ENCODE measurements around the gene ZP2. TPM values are rescaled to one million over a fixed set of nuclear protein-coding genes. Genes with fewer than 3 reads are reported as not detected.

ZP2 gene
- total RNA-seq, 1 donor: not detected

DNA sequence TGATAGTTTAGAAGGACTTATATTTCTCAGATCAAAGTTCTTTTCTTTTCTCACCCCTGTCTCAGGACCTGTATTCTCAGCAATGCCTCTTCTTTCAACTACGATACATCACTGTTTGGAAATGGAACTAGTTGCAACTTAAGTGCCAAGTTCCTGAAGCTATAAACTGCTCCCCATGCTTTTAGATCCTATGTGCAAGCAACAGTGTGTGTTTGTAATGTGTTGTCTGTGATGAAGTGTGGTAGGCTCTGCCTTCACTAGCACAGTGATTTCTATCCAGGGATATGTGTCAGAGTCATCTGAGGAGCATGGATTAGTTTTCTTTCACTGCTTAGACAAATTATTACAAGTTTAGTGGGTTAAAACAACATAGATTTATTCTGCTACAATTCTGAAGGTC, 18.4 kb downstream of the ZP2 start:
- no peaks in the 10 kb centered on the region for H3K9me3 ChIP-seq (ENCODE audit: low read depth, low read length)
- TF ChIP-seq, protein P1, sequence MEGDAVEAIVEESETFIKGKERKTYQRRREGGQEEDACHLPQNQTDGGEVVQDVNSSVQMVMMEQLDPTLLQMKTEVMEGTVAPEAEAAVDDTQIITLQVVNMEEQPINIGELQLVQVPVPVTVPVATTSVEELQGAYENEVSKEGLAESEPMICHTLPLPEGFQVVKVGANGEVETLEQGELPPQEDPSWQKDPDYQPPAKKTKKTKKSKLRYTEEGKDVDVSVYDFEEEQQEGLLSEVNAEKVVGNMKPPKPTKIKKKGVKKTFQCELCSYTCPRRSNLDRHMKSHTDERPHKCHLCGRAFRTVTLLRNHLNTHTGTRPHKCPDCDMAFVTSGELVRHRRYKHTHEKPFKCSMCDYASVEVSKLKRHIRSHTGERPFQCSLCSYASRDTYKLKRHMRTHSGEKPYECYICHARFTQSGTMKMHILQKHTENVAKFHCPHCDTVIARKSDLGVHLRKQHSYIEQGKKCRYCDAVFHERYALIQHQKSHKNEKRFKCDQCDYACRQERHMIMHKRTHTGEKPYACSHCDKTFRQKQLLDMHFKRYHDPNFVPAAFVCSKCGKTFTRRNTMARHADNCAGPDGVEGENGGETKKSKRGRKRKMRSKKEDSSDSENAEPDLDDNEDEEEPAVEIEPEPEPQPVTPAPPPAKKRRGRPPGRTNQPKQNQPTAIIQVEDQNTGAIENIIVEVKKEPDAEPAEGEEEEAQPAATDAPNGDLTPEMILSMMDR (IDR thresholded peaks at IDR 0.05; ENCODE audit: extremely low read depth, low read depth, low read length): no peak

DNA sequence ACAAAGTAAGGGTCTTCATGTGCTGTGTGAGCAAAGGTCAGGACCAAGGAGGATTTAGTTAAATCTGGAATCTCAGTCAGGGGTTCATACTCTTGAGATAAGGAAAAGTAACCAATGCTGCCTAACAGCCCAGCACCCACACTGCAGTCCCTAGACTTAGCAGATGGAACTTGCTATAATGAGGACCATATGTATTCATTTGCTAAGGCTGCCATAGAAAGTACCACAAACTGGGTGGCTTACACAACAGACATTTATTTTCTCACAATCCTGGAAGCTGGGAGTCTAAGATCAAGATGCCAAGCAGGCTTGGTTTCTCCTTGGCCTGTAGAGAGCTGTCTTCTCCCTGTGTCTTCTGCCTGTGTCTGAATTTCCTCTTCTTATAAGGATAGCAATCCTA, 20.8 kb downstream of the ZP2 start:
- no peaks in the 10 kb centered on the region for H3K36me3 ChIP-seq (ENCODE audit: insufficient read depth, low read length)
- no peak overlapping the region for H3K27ac ChIP-seq (ENCODE audit: low read depth, low read length)
- no peak overlapping the region for H3K4me3 ChIP-seq (ENCODE audit: insufficient read depth, low read length)
- H3K4me2 ChIP-seq (ENCODE audit: insufficient read depth, low read length): no peak overlapping the region
- H3K4me1 ChIP-seq (ENCODE audit: insufficient read depth, low read length): peaks cover 20% of the 10 kb centered on the region
- H3K9me3 ChIP-seq (ENCODE audit: low read depth, low read length): no peaks in the 10 kb centered on the region
- H3K27me3 ChIP-seq (ENCODE audit: insufficient read depth, low read length): peaks cover 16% of the 10 kb centered on the region
- DNase-seq (ENCODE audit: insufficient read length, low spot score, missing footprints): no peak
- H4K20me1 ChIP-seq (ENCODE audit: insufficient read depth, low read length): no peaks in the 10 kb centered on the region
- H3K79me2 ChIP-seq (ENCODE audit: insufficient read depth, low read length): no peaks in the 10 kb centered on the region
- H2AFZ ChIP-seq (ENCODE audit: low read length): no peak overlapping the region
- TF ChIP-seq, protein P1 (IDR thresholded peaks at IDR 0.05; ENCODE audit: extremely low read depth, low read depth, low read length): no peak

More for the DNA sequence above, 18.4 kb downstream of the ZP2 start:
- H3K27ac ChIP-seq (ENCODE audit: low read depth, low read length): no peak overlapping the region
- H3K36me3 ChIP-seq (ENCODE audit: insufficient read depth, low read length): no peaks in the 10 kb centered on the region
- H2AFZ ChIP-seq (ENCODE audit: low read length): no peak overlapping the region
- H4K20me1 ChIP-seq (ENCODE audit: insufficient read depth, low read length): no peaks in the 10 kb centered on the region
- peaks cover 35% of the 10 kb centered on the region for H3K27me3 ChIP-seq (ENCODE audit: insufficient read depth, low read length)
- DNase-seq (ENCODE audit: insufficient read length, low spot score, missing footprints): no peak
- H3K4me2 ChIP-seq (ENCODE audit: insufficient read depth, low read length): no peak overlapping the region
- peaks cover 17% of the 10 kb centered on the region for H3K4me1 ChIP-seq (ENCODE audit: insufficient read depth, low read length)
- H3K79me2 ChIP-seq (ENCODE audit: insufficient read depth, low read length): no peaks in the 10 kb centered on the region
- no peak overlapping the region for H3K4me3 ChIP-seq (ENCODE audit: insufficient read depth, low read length)

DNA sequence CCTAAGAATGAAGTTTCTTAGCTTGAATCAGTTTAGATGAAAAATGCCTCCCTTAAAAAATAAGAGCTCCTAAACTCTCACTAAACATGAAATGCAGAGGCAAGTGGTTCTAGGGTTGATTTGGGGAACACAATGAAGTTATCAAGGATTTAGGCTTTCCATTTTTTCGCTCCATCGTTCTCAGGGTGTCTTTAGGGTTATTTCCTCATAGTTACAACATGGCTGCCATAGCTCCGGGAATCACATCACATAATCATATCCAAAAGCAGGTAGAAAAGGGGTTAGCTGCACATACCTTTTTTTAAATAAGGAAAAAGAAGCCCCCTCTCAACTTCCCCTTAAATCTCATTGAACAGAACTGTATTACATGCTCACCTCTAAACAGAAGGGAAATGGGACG, 21.4 kb downstream of the ZP2 start:
- H4K20me1 ChIP-seq (ENCODE audit: insufficient read depth, low read length): no peaks in the 10 kb centered on the region
- peaks cover 16% of the 10 kb centered on the region for H3K27me3 ChIP-seq (ENCODE audit: insufficient read depth, low read length)
- H3K27ac ChIP-seq (ENCODE audit: low read depth, low read length): no peak overlapping the region
- H3K4me2 ChIP-seq (ENCODE audit: insufficient read depth, low read length): no peak overlapping the region
- H3K9me3 ChIP-seq (ENCODE audit: low read depth, low read length): no peaks in the 10 kb centered on the region
- H2AFZ ChIP-seq (ENCODE audit: low read length): no peak overlapping the region
- H3K4me3 ChIP-seq (ENCODE audit: insufficient read depth, low read length): no peak overlapping the region
- H3K4me1 ChIP-seq (ENCODE audit: insufficient read depth, low read length): peaks cover 16% of the 10 kb centered on the region
- TF ChIP-seq, protein P1 (IDR thresholded peaks at IDR 0.05; ENCODE audit: extremely low read depth, low read depth, low read length): no peak
- no peaks in the 10 kb centered on the region for H3K79me2 ChIP-seq (ENCODE audit: insufficient read depth, low read length)
- no peak for DNase-seq (ENCODE audit: insufficient read length, low spot score, missing footprints)
- no peaks in the 10 kb centered on the region for H3K36me3 ChIP-seq (ENCODE audit: insufficient read depth, low read length)

DNA sequence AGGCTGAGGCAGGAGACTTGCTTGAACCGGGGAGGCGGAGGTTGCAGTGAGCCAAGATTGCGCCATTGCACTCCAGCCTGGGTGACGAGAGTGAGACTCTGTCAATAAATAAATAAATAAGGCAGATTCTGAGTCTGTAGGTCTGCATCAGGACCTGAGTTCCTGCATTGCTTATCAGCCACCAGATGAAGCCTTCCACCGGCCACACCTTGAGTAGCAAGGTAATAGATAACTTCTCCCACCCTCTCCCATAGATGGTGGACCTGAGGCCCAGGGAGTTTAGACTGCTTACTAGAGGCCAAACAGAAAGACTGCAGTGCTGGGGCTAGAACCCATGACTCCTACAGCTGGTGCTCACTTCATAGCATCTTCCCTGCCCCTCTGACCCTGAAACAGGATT, 22.1 kb downstream of the ZP2 start:
- no peak for DNase-seq (ENCODE audit: insufficient read length, low spot score, missing footprints)

More for the DNA sequence above, 22.1 kb downstream of the ZP2 start:
- no peak overlapping the region for H3K27ac ChIP-seq (ENCODE audit: low read depth, low read length)
- no peaks in the 10 kb centered on the region for H3K79me2 ChIP-seq (ENCODE audit: insufficient read depth, low read length)
- no peaks in the 10 kb centered on the region for H4K20me1 ChIP-seq (ENCODE audit: insufficient read depth, low read length)
- H3K4me2 ChIP-seq (ENCODE audit: insufficient read depth, low read length): no peak overlapping the region
- peaks cover 16% of the 10 kb centered on the region for H3K27me3 ChIP-seq (ENCODE audit: insufficient read depth, low read length)
- TF ChIP-seq, protein P1 (IDR thresholded peaks at IDR 0.05; ENCODE audit: extremely low read depth, low read depth, low read length): no peak
- H2AFZ ChIP-seq (ENCODE audit: low read length): no peak overlapping the region
- H3K4me3 ChIP-seq (ENCODE audit: insufficient read depth, low read length): no peak overlapping the region
- no peaks in the 10 kb centered on the region for H3K36me3 ChIP-seq (ENCODE audit: insufficient read depth, low read length)
- H3K4me1 ChIP-seq (ENCODE audit: insufficient read depth, low read length): peaks cover 9% of the 10 kb centered on the region
- no peaks in the 10 kb centered on the region for H3K9me3 ChIP-seq (ENCODE audit: low read depth, low read length)

Measured in osteoblast (primary cell).